Right lobe of liver (tissue), 6 donors: ENCODE measurements around the gene C8A. TPM values are rescaled to one million over a fixed set of nuclear protein-coding genes. Genes with fewer than 3 reads are reported as not detected.

Source experiments
- ATAC-seq, 4 donors: fragments of 200-7000 bp; cut with Tn5 transposase; one replicate each; pipeline ENCODE4 v1.9.1; 2020; ENCODE audit warnings: mild to moderate bottlenecking in 4 of 4, moderate library complexity in 4 of 4
- DNase-seq, 3 donors: peaks; one replicate each; pipeline ENCODE4 v3.0.0-alpha.2; 2020
- H3K27ac ChIP-seq, 3 donors: fragments of 200-600 bp; one replicate each; pipeline ENCODE4 v1.8.0; 2022
- H3K27me3 ChIP-seq, 2 donors: fragments of 200-600 bp; one replicate each; pipeline ENCODE4 v1.8.0; 2022
- H3K36me3 ChIP-seq, 4 donors: fragments of 200-600 bp; sonication (generic) in 1 of 4; one replicate each; pipeline versions ENCODE4 v1.5.1 to v1.8.0; 2017 to 2022; ENCODE audit warnings: control low read depth in 1 of 4
- H3K4me1 ChIP-seq, 4 donors: fragments of 200-600 bp; sonication (generic) in 1 of 4; one replicate each; pipeline versions ENCODE4 v1.5.1 to v1.8.0; 2017 to 2022; ENCODE audit warnings: control low read depth in 1 of 4
- H3K4me3 ChIP-seq, 3 donors: fragments of 200-600 bp; one replicate each; pipeline ENCODE4 v1.8.0; 2022
- H3K9me3 ChIP-seq, 4 donors: fragments of 200-600 bp; sonication (generic) in 1 of 4; one replicate each; pipeline versions ENCODE4 v1.5.1 to v1.8.0; 2017 to 2022; ENCODE audit warnings: control low read depth in 1 of 4
- CTCF ChIP-seq, 4 donors: fragments of 200-600 bp in 3 of 4; fragments of 450-650 bp in 1 of 4; IDR thresholded peaks; one replicate each; pipeline versions ENCODE4 v1.5.1 to v1.8.0; 2016 to 2022; ENCODE audit warnings: antibody characterized with exemption in 4 of 4, mild to moderate bottlenecking in 2 of 4
- POLR2A ChIP-seq: fragments of 450-650 bp; IDR thresholded peaks from one replicate; pipeline ENCODE4 v1.6.1; 2017; ENCODE audit warnings: antibody characterized with exemption, mild to moderate bottlenecking
- WGBS: methylation state at CpG from one replicate; pipeline ENCODE4 v1.1.6; 2018; ENCODE audit warnings: low coverage, low lambda C conversion rate; ENCODE audit not compliant: insufficient coverage; ENCODE audit errors: missing lambda C conversion rate; 5-methylcytosine and 5-hydroxymethylcytosine counted together
- intact Hi-C, 2 donors: fragments of 100-400 bp; cut with DNase I; formaldehyde crosslinking; loops; one replicate each; pipeline versions ENCODE4 v1.11.2 to v1.14.1; 2022
- total RNA-seq, 6 experiments: library from RNA; depleted of rRNA in 2 of 6; stranded (reverse); fragments of >200 nt in 2 of 6; fragmentation: NEBNext Ultra II Directional in 3 of 6; extraction: Animal tissue kit (Norgen Biotek cat#: 25700) in 3 of 6; gene quantifications; one replicate each; pipeline versions ENCODE4 v1.1.0 to v1.2.4, GENCODE V29; 2016 to 2023
- donor health status: DM: no; HTN: yes; CAD: no.
- donor health status: DM: no; HTN: no; CAD: no.
- donor health status: DM: no; HTN: no; CAD: no.
- donor health status: DM: no; HTN: yes; CAD: no.
- donor health status: DM: no; HTN: yes; CAD: no.

C8A gene
- total RNA-seq, 6 experiments from 2014 or later: 177 to 432 (median 299) TPM

- no peak overlapping the region for H3K27ac ChIP-seq
- no peak overlapping the region for H3K4me3 ChIP-seq
- ATAC-seq: no peak
- H3K4me1 ChIP-seq: peaks cover 0 to 18% (median 0%) of the 10 kb centered on the region in 4 donors
- intact Hi-C loops: no loop called here
- H3K27me3 ChIP-seq: no peaks in the 10 kb centered on the region
- TF ChIP-seq CTCF (IDR thresholded peaks at IDR 0.05) (no peak), POLR2A (no peak)
- no peaks in the 10 kb centered on the region for H3K9me3 ChIP-seq
- peaks cover 0 to 29% (median 15%) of the 10 kb centered on the region in 4 donors for H3K36me3 ChIP-seq
- WGBS: 96% methylated on average over 3 of the region's 4 CpGs
- no peak for DNase-seq
Observed at GRCh38 chr1:56874689-56875088, 20.1 kb downstream of the C8A start.

GRCh38 chr1:56877973-56878372 lies 23.4 kb downstream of the C8A start:
- no peaks in the 10 kb centered on the region for H3K9me3 ChIP-seq
- WGBS: 22% methylated on average over 3 of the region's 3 CpGs
- peak overlapping the region; percentile 5 to 42 (median 37) for H3K27ac ChIP-seq
- ATAC-seq (peak; percentile 32 to 64 (median 49)), DNase-seq (no peak)
- H3K27me3 ChIP-seq: no peaks in the 10 kb centered on the region
- intact Hi-C loops: no loop called here
- no peak overlapping the region for H3K4me3 ChIP-seq
- H3K4me1 ChIP-seq: peaks cover 0 to 18% (median 0%) of the 10 kb centered on the region in 4 donors
- TF ChIP-seq CTCF (IDR thresholded peaks at IDR 0.05) (no peak), POLR2A (no peak)
- peaks cover 0 to 55% (median 17%) of the 10 kb centered on the region in 4 donors for H3K36me3 ChIP-seq

- WGBS: 79% methylated on average over 1 of the region's 1 CpG
- H3K9me3 ChIP-seq: no peaks in the 10 kb centered on the region
- no peak for DNase-seq
- no peaks in the 10 kb centered on the region for H3K27me3 ChIP-seq
- H3K4me3 ChIP-seq: no peak overlapping the region
- H3K27ac ChIP-seq: no peak overlapping the region
- TF ChIP-seq POLR2A (no peak), CTCF (IDR thresholded peaks at IDR 0.05) (no peak)
- peaks cover 0 to 18% (median 0%) of the 10 kb centered on the region in 4 donors for H3K4me1 ChIP-seq
- intact Hi-C loops: no loop called here
- no peak for ATAC-seq
- peaks cover 0 to 39% (median 14%) of the 10 kb centered on the region in 4 donors for H3K36me3 ChIP-seq
Observed at GRCh38 chr1:56880774-56881173, 26.2 kb downstream of the C8A start.

GRCh38 chr1:56881417-56881816 lies 26.8 kb downstream of the C8A start:
- WGBS: 91% methylated on average over 6 of the region's 6 CpGs
- DNase-seq (no peak), ATAC-seq (no peak)
- Histone ChIP-seq H3K4me1 (peaks cover 0 to 18% (median 0%) of the 10 kb centered on the region in 4 donors), H3K27me3 (no peaks in the 10 kb centered on the region), H3K4me3 (no peak overlapping the region), H3K36me3 (peaks cover 0 to 36% (median 18%) of the 10 kb centered on the region in 4 donors), H3K27ac (no peak overlapping the region), H3K9me3 (no peaks in the 10 kb centered on the region)
- TF ChIP-seq POLR2A: no peak
- TF ChIP-seq CTCF (IDR thresholded peaks at IDR 0.05): no peak
- intact Hi-C loops: no loop called here

GRCh38 chr1:56890229-56890628 lies 35.6 kb downstream of the C8A start:
- H3K9me3 ChIP-seq: no peaks in the 10 kb centered on the region
- TF ChIP-seq POLR2A (no peak), CTCF (IDR thresholded peaks at IDR 0.05) (no peak)
- 40% methylated on average over 3 of the region's 3 CpGs for WGBS
- H3K27ac ChIP-seq: peak overlapping the region in 1 of 3 donors; percentile 0
- H3K4me1 ChIP-seq: peaks cover 0 to 48% (median 8%) of the 10 kb centered on the region in 4 donors
- peak; percentile 21 to 44 (median 34) for ATAC-seq
- DNase-seq: no peak
- intact Hi-C loops: no loop called here
- no peak overlapping the region for H3K4me3 ChIP-seq
- no peaks in the 10 kb centered on the region for H3K27me3 ChIP-seq
- peaks cover 0 to 22% (median 2%) of the 10 kb centered on the region in 4 donors for H3K36me3 ChIP-seq
